Sigmoid colon (tissue), 4 donors: ENCODE measurements around the gene TNFRSF21.

Source experiments
- EP300 ChIP-seq, 4 donors: sonication (generic); formaldehyde crosslinking; IDR thresholded peaks; one replicate each; pipeline ENCODE4 v1.6.1; 2017; ENCODE audit warnings: antibody characterized with exemption in 4 of 4
- POLR2A ChIP-seq, 2 donors: fragments of 450-650 bp; IDR thresholded peaks; one replicate each; pipeline ENCODE4 v1.6.1; 2016; ENCODE audit warnings: antibody characterized with exemption in 2 of 2, mild to moderate bottlenecking in 2 of 2, moderate library complexity in 2 of 2
- TF ChIP-seq, protein P1 (sequence below), 4 experiments: fragments of 450-650 bp in 3 of 4; fragments of 200-600 bp in 1 of 4; IDR thresholded peaks; one replicate each; pipeline ENCODE4 v1.5.1; 2016 to 2019; ENCODE audit warnings: antibody characterized with exemption in 4 of 4, mild to moderate bottlenecking in 3 of 4, moderate library complexity in 2 of 4

- TF ChIP-seq, protein P1, sequence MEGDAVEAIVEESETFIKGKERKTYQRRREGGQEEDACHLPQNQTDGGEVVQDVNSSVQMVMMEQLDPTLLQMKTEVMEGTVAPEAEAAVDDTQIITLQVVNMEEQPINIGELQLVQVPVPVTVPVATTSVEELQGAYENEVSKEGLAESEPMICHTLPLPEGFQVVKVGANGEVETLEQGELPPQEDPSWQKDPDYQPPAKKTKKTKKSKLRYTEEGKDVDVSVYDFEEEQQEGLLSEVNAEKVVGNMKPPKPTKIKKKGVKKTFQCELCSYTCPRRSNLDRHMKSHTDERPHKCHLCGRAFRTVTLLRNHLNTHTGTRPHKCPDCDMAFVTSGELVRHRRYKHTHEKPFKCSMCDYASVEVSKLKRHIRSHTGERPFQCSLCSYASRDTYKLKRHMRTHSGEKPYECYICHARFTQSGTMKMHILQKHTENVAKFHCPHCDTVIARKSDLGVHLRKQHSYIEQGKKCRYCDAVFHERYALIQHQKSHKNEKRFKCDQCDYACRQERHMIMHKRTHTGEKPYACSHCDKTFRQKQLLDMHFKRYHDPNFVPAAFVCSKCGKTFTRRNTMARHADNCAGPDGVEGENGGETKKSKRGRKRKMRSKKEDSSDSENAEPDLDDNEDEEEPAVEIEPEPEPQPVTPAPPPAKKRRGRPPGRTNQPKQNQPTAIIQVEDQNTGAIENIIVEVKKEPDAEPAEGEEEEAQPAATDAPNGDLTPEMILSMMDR (IDR thresholded peaks at IDR 0.05): no peak
- TF ChIP-seq EP300 (IDR thresholded peaks at IDR 0.05) (no peak), POLR2A (IDR thresholded peaks at IDR 0.05) (no peak)
Measured at GRCh38 chr6:47237196-47237595, 72.5 kb downstream of the TNFRSF21 start.
